ENCODE results near the gene NARF. TPM values are rescaled to one million over a fixed set of nuclear protein-coding genes. Genes with fewer than 3 reads are reported as not detected.

Gene NARF
- total RNA-seq, 1 donor from 2014 or later, result 105 TPM

Other genes with a start within 250 kb of the NARF start
- gene CCDC57, start 245.9 kb upstream of the NARF start, total RNA-seq, result 5.4 and 9.4 TPM in 2 replicates
- 99.4 and 121 TPM in 2 replicates for gene SLC16A3, start 229.7 kb upstream of the NARF start, total RNA-seq
- 39.3 and 69.2 TPM in 2 replicates for gene CSNK1D, start 185.0 kb upstream of the NARF start, total RNA-seq
- gene CD7, start 141.1 kb upstream of the NARF start, total RNA-seq, result not detected in 2 replicates
- gene SECTM1, start 125.0 kb upstream of the NARF start, total RNA-seq, result 3.6 and 7.5 TPM in 2 replicates
- 0.05 TPM in 1 of 2 replicates, not detected in the other for gene TEX19, start 99.5 kb upstream of the NARF start, total RNA-seq
- not detected in 2 replicates for gene UTS2R, start 87.0 kb upstream of the NARF start, total RNA-seq
- gene HEXD, start 40.4 kb upstream of the NARF start, total RNA-seq, result 13.1 and 22.0 TPM in 2 replicates
- 35.1 and 44.0 TPM in 2 replicates for gene OGFOD3, start 40.2 kb upstream of the NARF start, total RNA-seq
- gene CYBC1, start 8.0 kb upstream of the NARF start, total RNA-seq, result 59.8 and 75.4 TPM in 2 replicates
- 35.1 and 38.2 TPM in 2 replicates for gene FOXK2, start 61.0 kb downstream of the NARF start, total RNA-seq
- 61.4 and 91.0 TPM in 2 replicates for gene WDR45B, start 189.7 kb downstream of the NARF start, total RNA-seq
- 5.8 and 8.9 TPM in 2 replicates for gene RAB40B, start 240.0 kb downstream of the NARF start, total RNA-seq